ENCODE data around the gene RAD23B. TPM values are rescaled to one million over a fixed set of nuclear protein-coding genes. Genes with fewer than 3 reads are reported as not detected.

The RAD23B gene
- total and polyA plus RNA-seq, 2 of the 13 experiments (the other 11 are each of a cell fraction or from before 2014, with no cell fraction given), result 133 to 156 TPM

GRCh38 chr9:107286057-107286456, 3.0 kb downstream of the RAD23B start (continued):
- peak; percentile 71; the same call in 1 of the 2 replicates for TF ChIP-seq MIXL1 (CRISPR knock-in tag; IDR thresholded peaks at IDR 0.05)
- no peak for TF ChIP-seq KDM4B (CRISPR knock-in tag; IDR thresholded peaks at IDR 0.05)
- no peak for TF ChIP-seq ZNF407 (CRISPR knock-in tag; IDR thresholded peaks at IDR 0.05; ENCODE audit: not compliant biosample characterization)
- TF ChIP-seq ZNF639 (CRISPR knock-in tag; conservative IDR thresholded peaks at IDR 0.05), result no peak
- TF ChIP-seq AGO2 (optimal IDR thresholded peaks at IDR 0.05; ENCODE audit: low read depth, low read length), result no peak
- no peak for TF ChIP-seq ATF2 (CRISPR knock-in tag; IDR thresholded peaks at IDR 0.05)
- TF ChIP-seq ZFP36 (IDR thresholded peaks at IDR 0.05; ENCODE audit: borderline replicate concordance, low read depth, low read length, partially characterized antibody), result no peak
- no peak for TF ChIP-seq ZNF761 (CRISPR knock-in tag; conservative IDR thresholded peaks at IDR 0.05)
- no peak for TF ChIP-seq ZNF777 (CRISPR knock-in tag; IDR thresholded peaks at IDR 0.05)
- TF ChIP-seq ZFP91 (CRISPR knock-in tag; IDR thresholded peaks at IDR 0.05; ENCODE audit: borderline replicate concordance), result no peak
- no peak for TF ChIP-seq GLMP (CRISPR knock-in tag; IDR thresholded peaks at IDR 0.05; ENCODE audit: borderline replicate concordance)
- no peak for TF ChIP-seq MEF2D (CRISPR knock-in tag; IDR thresholded peaks at IDR 0.05)
- TF ChIP-seq ZNF329 (CRISPR knock-in tag; IDR thresholded peaks at IDR 0.05; ENCODE audit: low read depth), result no peak
- no peak for TF ChIP-seq ZFP1 (CRISPR knock-in tag; IDR thresholded peaks at IDR 0.05)
- no peak for TF ChIP-seq NKX3-1 (CRISPR knock-in tag; IDR thresholded peaks at IDR 0.05)
- TF ChIP-seq BRF2 (CRISPR knock-in tag; IDR thresholded peaks at IDR 0.05), result no peak

All from HepG2 (cell line).